Neutrophil (primary cell): Measurements from ENCODE around the gene OR2G6.
"Not testable (repeated sequence)": the region's sequence is repeated elsewhere in the genome, so short reads cannot be mapped to it uniquely, and the experiment has no call there.

Experiments used
- H3K27ac ChIP-seq: fragments of 200-600 bp; sonication (generic); 2 replicates; pipeline ENCODE4 v1.5.1; 2016; ENCODE audit warnings: mild to moderate bottlenecking, moderate library complexity
- H3K27me3 ChIP-seq: fragments of 200-600 bp; sonication (generic); 2 replicates; pipeline ENCODE4 v1.6.0; 2016; ENCODE audit warnings: mild to moderate bottlenecking
- H3K36me3 ChIP-seq: fragments of 200-600 bp; sonication (generic); 2 replicates; pipeline ENCODE4 v1.5.1; 2017
- H3K4me1 ChIP-seq, 2 experiments: fragments of 200-600 bp in 1 of 2; sonication (generic) in 1 of 2; 1 replicate in 1 of 2; 2 replicates in 1 of 2; pipeline versions ENCODE4 v1.5.1 to v1.6.1; 2013 to 2016; ENCODE audit warnings: low read depth in 1 of 2, low read length in 1 of 2, mild to moderate bottlenecking in 1 of 2, moderate library complexity in 1 of 2; ENCODE audit not compliant: control insufficient read depth in 1 of 2, insufficient read depth in 1 of 2
- H3K4me3 ChIP-seq, 2 experiments: fragments of 200-600 bp in 1 of 2; sonication (generic) in 1 of 2; 1 replicate in 1 of 2; 2 replicates in 1 of 2; pipeline ENCODE4 v1.5.1; 2013 to 2016; ENCODE audit warnings: low read depth in 1 of 2, low read length in 1 of 2, mild to moderate bottlenecking in 1 of 2, moderate library complexity in 1 of 2
- H3K9me3 ChIP-seq: fragments of 200-600 bp; sonication (generic); 2 replicates; pipeline ENCODE4 v1.5.1; 2016
- TF ChIP-seq, protein P1 (sequence below): fragments of 200-600 bp; sonication (generic); IDR thresholded peaks from 2 replicates; pipeline ENCODE4 v1.5.1; 2016; ENCODE audit warnings: antibody characterized with exemption

OR2G6 gene

DNA sequence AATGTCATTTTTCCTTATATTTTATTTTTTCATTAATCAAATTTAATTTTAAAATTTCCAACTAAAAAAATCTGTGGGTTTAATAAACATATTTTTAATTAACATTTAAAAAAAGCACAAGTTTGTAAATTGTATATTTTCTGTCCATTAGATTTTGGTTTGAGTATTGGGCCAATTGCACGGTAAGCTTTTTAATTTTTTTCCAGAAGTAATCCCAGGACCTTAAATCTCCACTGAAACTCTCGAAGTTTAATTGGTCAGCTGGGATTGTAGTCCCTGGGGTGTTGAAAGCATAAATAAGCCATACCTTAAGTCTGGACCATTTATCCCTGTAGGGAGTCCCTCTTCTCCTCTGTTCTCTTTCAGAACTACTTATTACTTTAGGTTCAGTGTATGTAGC is at the start of gene OR2G6:
TSS of gene OR2G6 (plus strand) at position 301 of the 400 bp plus-strand sequence. CDS start 13,574 bp downstream, outside the sequence.
- not testable (repeated sequence) for H3K4me1 ChIP-seq, H3K4me3 ChIP-seq, H3K27ac ChIP-seq

DNA sequence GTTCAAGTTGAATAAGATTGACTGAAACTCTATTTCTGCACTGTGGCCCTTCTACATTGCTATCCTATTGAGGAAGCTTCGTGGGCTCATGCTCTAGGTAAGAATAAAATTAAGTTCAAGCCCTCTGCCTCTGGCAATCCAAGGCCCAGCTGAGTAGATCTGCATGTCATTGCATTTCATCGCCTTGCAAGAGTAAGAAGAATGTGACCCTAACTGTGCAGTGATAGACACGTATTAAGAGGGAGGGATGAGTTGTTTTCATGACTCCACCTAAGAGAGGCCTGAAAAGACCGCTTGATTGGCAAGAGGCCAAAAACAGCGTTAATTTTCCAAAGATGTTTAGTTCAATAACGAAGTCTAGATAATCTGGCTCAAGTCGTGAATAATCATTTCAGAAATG is 48.8 kb upstream of the OR2G6 start:
- not testable (repeated sequence) for H3K36me3 ChIP-seq, H3K4me3 ChIP-seq, H3K27ac ChIP-seq, H3K9me3 ChIP-seq, H3K27me3 ChIP-seq, H3K4me1 ChIP-seq

More for the DNA sequence above, at the start of gene OR2G6:
- H3K36me3 ChIP-seq, H3K9me3 ChIP-seq, H3K27me3 ChIP-seq: not testable (repeated sequence)

DNA sequence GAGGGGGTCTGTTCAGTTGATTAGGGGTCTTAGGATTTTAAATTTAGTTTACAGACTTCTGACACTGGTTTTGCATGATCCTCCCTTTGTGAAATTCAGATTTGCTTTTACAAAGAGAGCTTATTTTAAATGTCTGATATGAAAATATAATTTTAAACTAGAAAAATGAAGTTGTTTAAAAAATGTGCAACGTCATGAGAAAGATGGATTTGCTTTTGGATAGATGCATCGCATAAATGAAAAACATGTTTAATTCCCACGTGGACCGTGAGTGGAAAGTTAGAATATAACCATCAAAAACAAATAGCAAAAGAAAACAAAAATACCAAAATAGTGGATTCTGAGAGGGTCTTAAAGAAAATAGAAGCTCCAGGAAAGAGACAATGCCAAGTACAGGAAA is 36.7 kb upstream of the OR2G6 start:
- H3K36me3 ChIP-seq = no peaks in the 10 kb centered on the region
- no peaks in the 10 kb centered on the region for H3K9me3 ChIP-seq
- TF ChIP-seq, protein P1, sequence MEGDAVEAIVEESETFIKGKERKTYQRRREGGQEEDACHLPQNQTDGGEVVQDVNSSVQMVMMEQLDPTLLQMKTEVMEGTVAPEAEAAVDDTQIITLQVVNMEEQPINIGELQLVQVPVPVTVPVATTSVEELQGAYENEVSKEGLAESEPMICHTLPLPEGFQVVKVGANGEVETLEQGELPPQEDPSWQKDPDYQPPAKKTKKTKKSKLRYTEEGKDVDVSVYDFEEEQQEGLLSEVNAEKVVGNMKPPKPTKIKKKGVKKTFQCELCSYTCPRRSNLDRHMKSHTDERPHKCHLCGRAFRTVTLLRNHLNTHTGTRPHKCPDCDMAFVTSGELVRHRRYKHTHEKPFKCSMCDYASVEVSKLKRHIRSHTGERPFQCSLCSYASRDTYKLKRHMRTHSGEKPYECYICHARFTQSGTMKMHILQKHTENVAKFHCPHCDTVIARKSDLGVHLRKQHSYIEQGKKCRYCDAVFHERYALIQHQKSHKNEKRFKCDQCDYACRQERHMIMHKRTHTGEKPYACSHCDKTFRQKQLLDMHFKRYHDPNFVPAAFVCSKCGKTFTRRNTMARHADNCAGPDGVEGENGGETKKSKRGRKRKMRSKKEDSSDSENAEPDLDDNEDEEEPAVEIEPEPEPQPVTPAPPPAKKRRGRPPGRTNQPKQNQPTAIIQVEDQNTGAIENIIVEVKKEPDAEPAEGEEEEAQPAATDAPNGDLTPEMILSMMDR = no peak
- H3K27me3 ChIP-seq = no peaks in the 10 kb centered on the region
- no peak overlapping the region for H3K27ac ChIP-seq
- H3K4me3 ChIP-seq = no peak overlapping the region
- H3K4me1 ChIP-seq = no peaks in the 10 kb centered on the region

DNA sequence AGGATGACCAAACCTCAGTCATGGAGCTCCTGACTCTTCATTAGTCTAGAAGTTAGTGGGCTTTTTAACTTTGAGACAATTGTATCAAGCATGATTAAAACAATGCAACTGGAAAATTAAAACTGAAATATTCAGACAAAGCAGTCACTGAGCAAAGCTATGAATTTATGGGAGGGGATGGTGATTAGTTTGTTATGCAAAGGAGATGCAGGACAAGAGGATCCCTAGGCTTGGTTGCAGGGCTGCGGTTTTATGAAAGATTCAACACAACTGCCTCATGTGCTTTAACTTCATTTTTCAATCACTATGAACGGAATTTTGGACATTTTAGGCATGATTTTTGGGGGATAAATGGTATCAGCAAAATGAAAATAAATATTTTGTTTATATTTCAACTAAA is 35.8 kb upstream of the OR2G6 start:
- H3K9me3 ChIP-seq, H3K4me1 ChIP-seq, H3K4me3 ChIP-seq, H3K27me3 ChIP-seq, H3K27ac ChIP-seq, H3K36me3 ChIP-seq: not testable (repeated sequence)

DNA sequence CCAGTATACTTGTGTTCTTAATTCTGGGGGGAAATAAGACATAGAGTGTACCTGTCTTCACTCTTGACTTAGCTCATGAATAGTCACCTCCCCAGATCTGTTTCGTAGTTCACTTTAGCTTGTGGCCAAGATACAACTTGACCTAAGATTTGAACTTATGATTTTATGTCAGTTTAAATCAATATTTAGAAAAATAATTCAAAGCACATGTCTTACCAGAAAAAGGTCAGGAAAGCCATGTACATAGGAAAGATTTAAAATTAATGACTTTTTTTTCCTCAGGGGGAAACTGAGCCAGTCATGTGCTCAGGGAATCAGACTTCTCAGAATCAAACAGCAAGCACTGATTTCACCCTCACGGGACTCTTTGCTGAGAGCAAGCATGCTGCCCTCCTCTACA is 34.8 kb upstream of the OR2G6 start, which contains the start of gene OR2T3:
TSS of gene OR2T3 (plus strand) at position 301 of the 400 bp plus-strand sequence. CDS start at position 301, 0 bp downstream.
- not testable (repeated sequence) for H3K9me3 ChIP-seq, H3K27me3 ChIP-seq, H3K36me3 ChIP-seq, H3K27ac ChIP-seq, H3K4me1 ChIP-seq, H3K4me3 ChIP-seq

DNA sequence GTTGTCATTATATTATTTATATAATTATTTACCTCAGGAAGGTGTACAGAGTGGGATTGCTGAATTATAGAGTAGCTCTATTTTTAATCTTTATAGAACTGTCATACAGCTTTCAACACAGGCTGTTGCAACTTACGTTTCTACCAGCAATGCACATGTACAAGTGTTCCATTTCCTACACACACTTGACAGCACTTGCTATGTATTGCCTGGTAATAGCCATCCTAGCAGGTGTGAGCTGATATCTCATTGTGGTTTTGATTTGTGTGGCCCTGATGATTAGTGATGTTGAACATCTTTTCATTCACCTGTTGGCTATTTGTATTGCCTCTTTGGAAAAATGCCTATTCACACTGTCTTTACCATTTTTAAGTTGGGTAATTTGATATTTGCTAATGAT is 32.2 kb upstream of the OR2G6 start:
- H3K36me3 ChIP-seq, H3K4me3 ChIP-seq, H3K27me3 ChIP-seq, H3K27ac ChIP-seq, H3K9me3 ChIP-seq, H3K4me1 ChIP-seq: not testable (repeated sequence)

DNA sequence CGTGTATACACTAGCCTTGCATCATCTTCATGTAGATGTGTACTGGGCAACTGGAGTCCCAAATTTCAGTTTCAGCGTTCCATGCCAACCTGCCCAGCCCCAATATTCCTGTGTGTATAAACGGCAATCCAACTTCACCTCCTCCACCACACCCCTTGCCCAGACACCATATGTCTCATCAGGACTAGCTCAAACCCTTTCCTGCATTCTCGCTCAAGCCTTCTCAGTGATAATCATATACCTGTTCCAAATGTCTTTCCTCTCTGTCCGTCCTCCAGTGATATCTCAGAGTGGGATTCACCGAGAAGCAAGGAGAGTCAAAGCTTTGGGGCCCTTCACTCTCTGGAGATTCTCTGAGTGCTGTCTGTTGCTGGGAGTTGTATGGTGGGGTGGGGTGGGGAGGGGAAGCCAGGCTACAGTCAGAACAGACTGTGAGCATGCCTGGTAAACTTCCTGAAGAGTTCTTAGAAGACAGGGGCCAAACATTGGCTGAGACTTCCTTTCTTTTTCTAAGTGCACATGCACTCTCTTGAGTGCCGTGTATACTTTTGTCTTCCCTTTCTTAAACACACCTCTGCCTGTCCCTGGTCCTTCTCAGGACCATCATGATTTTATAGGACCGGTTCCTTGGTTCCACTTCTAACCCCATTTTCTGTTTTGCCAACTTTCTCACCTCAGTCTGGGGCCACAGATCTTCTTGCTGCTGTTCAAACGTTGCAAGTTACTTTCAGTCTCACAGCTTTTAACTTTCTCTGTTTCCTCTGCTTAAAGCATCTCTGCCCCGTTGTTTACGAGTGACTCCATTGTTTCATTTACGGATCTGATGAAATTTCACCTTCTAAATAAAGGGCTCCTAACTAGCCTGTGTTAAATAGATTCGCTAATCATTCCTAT is 25.9 kb upstream of the OR2G6 start:
- H3K27ac ChIP-seq, H3K4me1 ChIP-seq, H3K36me3 ChIP-seq, H3K4me3 ChIP-seq, H3K27me3 ChIP-seq, H3K9me3 ChIP-seq: not testable (repeated sequence)

DNA sequence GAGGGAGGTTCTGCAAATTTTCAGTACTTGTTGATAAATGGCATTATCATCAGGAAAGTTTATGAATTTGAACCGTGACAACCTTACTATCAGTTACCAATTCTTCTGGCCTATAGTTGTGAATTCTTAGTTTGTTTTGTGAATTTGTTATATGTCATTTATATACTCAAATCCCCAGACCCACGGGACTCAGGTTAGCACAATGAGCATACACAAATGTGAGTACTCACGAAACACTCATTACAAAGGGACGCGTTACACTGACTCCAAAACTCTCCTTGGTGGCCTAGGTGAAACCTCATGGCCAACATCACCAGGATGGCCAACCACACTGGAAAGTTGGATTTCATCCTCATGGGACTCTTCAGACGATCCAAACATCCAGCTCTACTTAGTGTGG is 19.6 kb upstream of the OR2G6 start, which contains the start of gene OR2T5:
TSS of gene OR2T5 (plus strand) at position 301 of the 400 bp plus-strand sequence. CDS start at position 301, 0 bp downstream.
- not testable (repeated sequence) for H3K27me3 ChIP-seq, H3K36me3 ChIP-seq, H3K4me3 ChIP-seq, H3K27ac ChIP-seq, H3K4me1 ChIP-seq, H3K9me3 ChIP-seq

DNA sequence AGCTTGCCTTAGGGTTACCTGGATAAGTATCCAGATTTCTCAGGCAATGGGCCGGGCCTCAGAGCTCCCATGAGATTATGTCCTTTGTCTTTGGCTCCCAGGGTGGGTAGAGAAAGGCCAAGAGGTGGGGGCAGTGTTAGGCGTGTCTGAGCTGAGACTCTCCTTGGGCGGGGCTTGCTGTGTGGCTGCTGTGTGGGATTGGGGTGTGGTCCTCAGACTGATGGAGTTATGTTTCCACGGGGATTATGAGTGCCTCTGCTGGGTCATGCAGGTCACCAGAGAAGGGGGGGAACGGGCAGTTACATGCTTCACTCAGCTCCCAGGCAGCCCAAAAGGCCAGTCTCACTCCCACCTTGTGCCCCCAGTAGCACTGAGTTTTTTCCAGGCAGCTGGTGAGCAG is 11.2 kb upstream of the OR2G6 start:
- not testable (repeated sequence) for H3K4me1 ChIP-seq, H3K36me3 ChIP-seq, H3K27ac ChIP-seq, H3K4me3 ChIP-seq, H3K9me3 ChIP-seq, H3K27me3 ChIP-seq

DNA sequence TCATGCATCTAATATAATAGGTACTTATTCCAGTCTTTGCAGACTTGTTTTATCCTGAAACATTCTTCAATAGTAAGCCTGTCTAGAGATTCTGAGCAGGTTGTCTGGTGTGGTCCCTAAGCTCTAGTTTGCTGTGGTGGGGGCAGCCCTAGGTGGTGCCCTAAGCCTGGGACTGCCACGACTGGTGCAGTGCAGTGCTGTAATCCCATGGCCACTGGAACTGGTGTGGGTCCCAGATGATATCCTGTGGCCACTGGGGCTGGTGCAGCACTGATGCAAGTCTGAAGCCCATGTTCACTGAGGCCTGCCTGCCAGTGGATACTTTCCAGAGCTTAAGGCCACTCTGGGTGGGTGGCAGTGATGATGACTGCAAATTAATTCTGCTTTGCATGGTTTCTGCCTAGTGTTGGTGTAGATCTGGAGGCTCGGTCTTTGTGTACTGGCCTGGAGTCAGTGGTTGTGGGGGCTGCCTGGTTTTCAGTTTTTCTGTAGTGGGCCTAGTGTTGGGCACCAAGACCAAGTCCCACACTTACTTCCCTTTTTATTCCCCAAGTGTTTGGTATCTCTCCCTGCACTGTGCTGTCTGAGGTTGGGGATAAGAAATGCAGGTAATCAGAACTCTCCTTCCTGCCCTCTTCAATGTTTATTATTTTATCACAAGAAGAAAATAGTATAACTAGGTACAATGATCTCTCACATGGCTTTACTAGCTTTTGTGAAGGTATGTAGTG is 7.4 kb upstream of the OR2G6 start:
- H3K4me1 ChIP-seq, H3K27ac ChIP-seq, H3K9me3 ChIP-seq, H3K27me3 ChIP-seq, H3K4me3 ChIP-seq, H3K36me3 ChIP-seq: not testable (repeated sequence)

DNA sequence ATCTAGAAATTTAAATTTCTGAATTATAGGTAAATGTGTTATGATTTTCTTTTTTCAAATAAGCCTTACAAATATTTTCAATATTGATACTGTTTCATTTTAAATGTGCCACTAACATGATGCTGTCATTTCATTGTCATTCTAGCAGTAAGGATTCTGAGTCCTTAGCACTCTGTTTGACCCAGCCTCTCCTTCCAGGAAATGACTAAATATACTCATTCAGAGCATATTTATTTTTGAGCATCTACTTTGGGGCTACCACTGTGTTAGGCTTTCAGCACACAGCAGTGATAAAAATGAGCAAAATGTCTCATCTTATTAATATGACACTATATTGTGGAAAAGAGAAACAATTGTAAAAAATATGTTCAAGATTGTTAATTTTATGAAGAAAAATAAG is 2.3 kb downstream of the OR2G6 start:
- H3K9me3 ChIP-seq, H3K4me3 ChIP-seq, H3K27ac ChIP-seq: not testable (repeated sequence)

More for the DNA sequence above, 2.3 kb downstream of the OR2G6 start:
- not testable (repeated sequence) for H3K36me3 ChIP-seq, H3K4me1 ChIP-seq, H3K27me3 ChIP-seq
